ENCODE data around the gene DUS1L.

GRCh38 chr17:82045936-82046484, 19.6 kb downstream of the DUS1L start:
- no peak for TF ChIP-seq CTCF (optimal IDR thresholded peaks at IDR 0.05 in 1 of 3, IDR thresholded peaks at IDR 0.05 in 1 of 3, conservative IDR thresholded peaks at IDR 0.05 in 1 of 3; ENCODE audit: extremely low read depth in 1 of 3, insufficient read depth in 2 of 3, low read length in 3 of 3)
- TF ChIP-seq EZH2 (IDR thresholded peaks at IDR 0.05; ENCODE audit: low read length): no peak

Data from keratinocyte (primary cell).